DND-41 (cell line): ENCODE data around the gene PCDHB6.
"Not testable (repeated sequence)": the region's sequence is repeated elsewhere in the genome, so short reads cannot be mapped to it uniquely, and the experiment has no call there.

Experiments
- ATAC-seq: fragments of 200-7000 bp; cut with Tn5 transposase; 3 replicates; pipeline ENCODE4 v1.9.1; 2021; ENCODE audit warnings: low read depth; ENCODE audit not compliant: insufficient read depth
- DNase-seq: peaks from one replicate; pipeline ENCODE4 v3.0.0-alpha.2; 2020
- H2AFZ ChIP-seq: 2 replicates; pipeline ENCODE4 v1.6.0; 2012; ENCODE audit warnings: low read depth, low read length
- H3K27ac ChIP-seq: 2 replicates; pipeline ENCODE4 v1.5.1; 2012; ENCODE audit warnings: low read length, inconsistent platforms
- H3K27me3 ChIP-seq: fragments of 200-600 bp; sonication (generic); 2 replicates; pipeline ENCODE4 v1.6.0; 2012; ENCODE audit warnings: low read length, mild to moderate bottlenecking, inconsistent platforms; ENCODE audit not compliant: insufficient read depth, poor library complexity
- H3K36me3 ChIP-seq: 2 replicates; pipeline ENCODE4 v1.5.1; 2012; ENCODE audit warnings: low read length, inconsistent platforms; ENCODE audit not compliant: insufficient read depth
- H3K4me1 ChIP-seq: 2 replicates; pipeline ENCODE4 v1.5.1; 2012; ENCODE audit warnings: mild to moderate bottlenecking, low read length; ENCODE audit not compliant: insufficient read depth
- H3K4me2 ChIP-seq: 2 replicates; pipeline ENCODE4 v1.6.0; 2012; ENCODE audit warnings: mild to moderate bottlenecking, moderate library complexity, low read length, inconsistent platforms; ENCODE audit not compliant: insufficient read depth
- H3K4me3 ChIP-seq, 2 experiments: fragments of 200-600 bp in 1 of 2; shearing (Covaris generic) in 1 of 2; 2 replicates each; pipeline ENCODE4 v1.5.1; 2012 to 2016; ENCODE audit warnings: inconsistent platforms in 2 of 2, low read length in 2 of 2, mild to moderate bottlenecking in 2 of 2, low read depth in 1 of 2, moderate library complexity in 1 of 2
- H3K79me2 ChIP-seq: 2 replicates; pipeline ENCODE4 v1.6.0; 2012; ENCODE audit warnings: low read length, inconsistent platforms; ENCODE audit not compliant: insufficient read depth
- H3K9ac ChIP-seq: 2 replicates; pipeline ENCODE4 v1.6.0; 2012; ENCODE audit warnings: low read depth, mild to moderate bottlenecking, inconsistent platforms, low read length, moderate library complexity
- H3K9me3 ChIP-seq: 2 replicates; pipeline ENCODE4 v1.5.1; 2012; ENCODE audit warnings: low read length, moderate library complexity, mild to moderate bottlenecking, inconsistent platforms; ENCODE audit not compliant: insufficient read depth, severe bottlenecking
- H4K20me1 ChIP-seq: 2 replicates; pipeline ENCODE4 v1.6.0; 2012; ENCODE audit warnings: low read length; ENCODE audit not compliant: insufficient read depth
- CTCF ChIP-seq: IDR thresholded peaks from 2 replicates; pipeline ENCODE4 v1.5.1; 2012; ENCODE audit warnings: borderline replicate concordance, low read length, moderate library complexity, mild to moderate bottlenecking; ENCODE audit not compliant: poor library complexity, severe bottlenecking; ENCODE audit errors: extremely low read depth
- EZH2 ChIP-seq: IDR thresholded peaks from 3 replicates; pipeline ENCODE4 v1.6.1; 2012; ENCODE audit warnings: borderline replicate concordance, low read depth, mild to moderate bottlenecking, moderate library complexity, low read length, inconsistent platforms; ENCODE audit not compliant: severe bottlenecking

The PCDHB6 gene

GRCh38 chr5:141105350-141105749, 44.5 kb upstream of the PCDHB6 start:
- Histone ChIP-seq H3K36me3 (no peaks in the 10 kb centered on the region), H3K4me1 (no peaks in the 10 kb centered on the region), H3K27ac (no peak overlapping the region), H3K9me3 (no peaks in the 10 kb centered on the region), H3K4me2 (no peak overlapping the region), H3K27me3 (no peaks in the 10 kb centered on the region), H3K9ac (no peak overlapping the region), H2AFZ (no peak overlapping the region), H3K79me2 (no peaks in the 10 kb centered on the region), H3K4me3 (no peak overlapping the region), H4K20me1 (no peaks in the 10 kb centered on the region)
- DNase-seq (no peak), ATAC-seq (no peak)
- TF ChIP-seq EZH2: no peak
- TF ChIP-seq CTCF: no peak

GRCh38 chr5:141119250-141119649, 30.6 kb upstream of the PCDHB6 start:
- no peaks in the 10 kb centered on the region for H3K9me3 ChIP-seq
- H3K36me3 ChIP-seq: no peaks in the 10 kb centered on the region
- DNase-seq: no peak
- ATAC-seq: no peak
- no peaks in the 10 kb centered on the region for H3K79me2 ChIP-seq
- no peak overlapping the region for H3K4me3 ChIP-seq
- H3K9ac ChIP-seq: no peak overlapping the region
- no peaks in the 10 kb centered on the region for H4K20me1 ChIP-seq
- H3K4me1 ChIP-seq: no peaks in the 10 kb centered on the region
- no peak overlapping the region for H2AFZ ChIP-seq
- H3K27ac ChIP-seq: no peak overlapping the region
- H3K27me3 ChIP-seq: no peaks in the 10 kb centered on the region
- no peak overlapping the region for H3K4me2 ChIP-seq
- no peak for TF ChIP-seq EZH2
- no peak for TF ChIP-seq CTCF

- TF ChIP-seq CTCF (no peak), EZH2 (no peak)
- no peak within 1 kb of the TSS for H3K4me2 ChIP-seq
- no peaks in the 10 kb centered on the region for H3K27me3 ChIP-seq
- H3K9ac ChIP-seq: no peak within 1 kb of the TSS
- no peaks in the 10 kb centered on the region for H3K9me3 ChIP-seq
- no peaks in the 10 kb centered on the region for H3K4me1 ChIP-seq
- no peak within 1 kb of the TSS for H3K4me3 ChIP-seq
- no peak for ATAC-seq
- H3K79me2 ChIP-seq: no peaks in the 10 kb centered on the region
- H4K20me1 ChIP-seq: no peaks in the 10 kb centered on the region
- no peaks in the 10 kb centered on the region for H3K36me3 ChIP-seq
- no peak within 1 kb of the TSS for H3K27ac ChIP-seq
- DNase-seq: no peak
- H2AFZ ChIP-seq: no peak within 1 kb of the TSS
Measured at GRCh38 chr5:141121563-141121962, 28.3 kb upstream of the PCDHB6 start, which contains the start of gene PCDHB4. Gene PCDHB4 (plus strand): TSS chr5:141121818. CDS start chr5:141121999, 181 bp downstream.

GRCh38 chr5:141121985-141122384, 27.9 kb upstream of the PCDHB6 start:
- Histone ChIP-seq H3K4me3 (no peak overlapping the region), H4K20me1 (no peaks in the 10 kb centered on the region), H3K36me3 (no peaks in the 10 kb centered on the region), H3K4me2 (no peak overlapping the region), H3K27me3 (no peaks in the 10 kb centered on the region), H3K79me2 (no peaks in the 10 kb centered on the region), H3K9ac (no peak overlapping the region), H3K9me3 (no peaks in the 10 kb centered on the region), H3K4me1 (no peaks in the 10 kb centered on the region), H3K27ac (no peak overlapping the region), H2AFZ (no peak overlapping the region)
- TF ChIP-seq CTCF: no peak
- TF ChIP-seq EZH2: no peak
- DNase-seq (no peak), ATAC-seq (no peak)

GRCh38 chr5:141123396-141124135, 26.3 kb upstream of the PCDHB6 start:
- not testable (repeated sequence) for H3K9me3 ChIP-seq, H3K4me1 ChIP-seq, H3K4me2 ChIP-seq, H3K27me3 ChIP-seq, ATAC-seq, H3K4me3 ChIP-seq, H3K36me3 ChIP-seq, H3K27ac ChIP-seq, H2AFZ ChIP-seq, H3K9ac ChIP-seq, H3K79me2 ChIP-seq, H4K20me1 ChIP-seq, DNase-seq
